Nasal cavity respiratory epithelium epithelial cell of viscerocranial mucosa (primary cell): ENCODE measurements around the gene PLPP2. TPM values are rescaled to one million over a fixed set of nuclear protein-coding genes. Genes with fewer than 3 reads are reported as not detected.

Experiments
- total RNA-seq: library from RNA; depleted of rRNA; stranded (reverse); fragments of >200 nt; gene quantifications from 2 replicates; pipeline ENCODE4 v1.2.3, GENCODE V29; 2014

Gene PLPP2
- 45.5 and 91.3 TPM in 2 replicates for total RNA-seq

GRCh38 chr19:291006-291521 lies at the start of gene PLPP2:
Gene PLPP2, minus strand, starts transcription at chr19:291403. Its CDS starts 67 bp downstream, at chr19:291336.

Other genes starting within 250 kb of the PLPP2 start
- gene OR4F17, start 184.3 kb downstream of the PLPP2 start, total RNA-seq, result not detected in 2 replicates
- gene MIER2, start 53.4 kb upstream of the PLPP2 start, total RNA-seq, result 17.4 and 27.2 TPM in 2 replicates
- 0.21 and 0.34 TPM in 2 replicates for gene C2CD4C, start 117.7 kb upstream of the PLPP2 start, total RNA-seq
- gene SHC2, start 169.6 kb upstream of the PLPP2 start, total RNA-seq, result 0.34 and 3.3 TPM in 2 replicates
- 0.14 TPM in 1 of 2 replicates, not detected in the other for gene MADCAM1, start 205.1 kb upstream of the PLPP2 start, total RNA-seq
- gene TPGS1, start 216.1 kb upstream of the PLPP2 start, total RNA-seq, result 10.0 and 13.0 TPM in 2 replicates
- gene CDC34, start 240.4 kb upstream of the PLPP2 start, total RNA-seq, result 87.6 and 161 TPM in 2 replicates